ENCODE measurements around the gene PEX19.

- no peak for TF ChIP-seq CTCF (conservative IDR thresholded peaks at IDR 0.05 in 1 of 2, IDR thresholded peaks at IDR 0.05 in 1 of 2; ENCODE audit: low read depth in 1 of 2, low read length in 2 of 2)
- TF ChIP-seq EZH2 (IDR thresholded peaks at IDR 0.05; ENCODE audit: low read length, missing control alignments), result no peak
Measured at GRCh38 chr1:160227034-160227433, 57.9 kb downstream of the PEX19 start.
